OCI-LY3 (cell line): Measurements from ENCODE around the gene UGP2.

ENCODE experiments used
- H2AFZ ChIP-seq: fragments of 200-600, 300-600 bp; shearing (Covaris generic); 2 replicates; pipeline ENCODE4 v1.6.0; 2014; ENCODE audit warnings: antibody characterized with exemption, low read depth, low read length
- H3K27ac ChIP-seq: fragments of 200-600, 300-600 bp; sonication (generic); 2 replicates; pipeline ENCODE4 v1.5.1; 2014; ENCODE audit warnings: mild to moderate bottlenecking, low read length, moderate library complexity, mixed read lengths
- H3K27me3 ChIP-seq: fragments of 200-600, 300-600 bp; sonication (generic); 2 replicates; pipeline ENCODE4 v1.6.1; 2014; ENCODE audit warnings: low read depth, low read length, mixed read lengths
- H3K36me3 ChIP-seq: fragments of 200-600, 300-600 bp; sonication (generic); replicated peaks from 2 replicates; pipeline ENCODE3; 2014; ENCODE audit warnings: low read depth, low read length, mixed read lengths
- H3K4me1 ChIP-seq: fragments of 300-600, 200-600 bp; sonication (generic); 2 replicates; pipeline ENCODE4 v1.6.1; 2014; ENCODE audit warnings: low read length, mixed read lengths
- H3K4me2 ChIP-seq: fragments of 200-600, 300-600 bp; sonication (generic); 2 replicates; pipeline ENCODE4 v1.6.1; 2014; ENCODE audit warnings: low read length, mixed read lengths
- H3K4me3 ChIP-seq: fragments of 300-600, 200-600 bp; sonication (generic); 2 replicates; pipeline ENCODE4 v1.5.1; 2014; ENCODE audit warnings: antibody characterized with exemption, mild to moderate bottlenecking, low read length, moderate library complexity
- H3K79me2 ChIP-seq: fragments of 300-600, 200-600 bp; shearing (Covaris generic); 2 replicates; pipeline ENCODE4 v1.6.1; 2014; ENCODE audit warnings: mild to moderate bottlenecking, low read length, mixed read lengths
- H3K9ac ChIP-seq: fragments of 300-600, 200-600 bp; shearing (Covaris generic); 2 replicates; pipeline ENCODE4 v1.6.0; 2014; ENCODE audit warnings: mild to moderate bottlenecking, low read length, moderate library complexity
- H3K9me3 ChIP-seq: fragments of 200-600, 300-600 bp; shearing (Covaris generic); 2 replicates; pipeline ENCODE4 v1.6.1; 2014; ENCODE audit warnings: low read length, mixed read lengths; ENCODE audit not compliant: insufficient read depth
- H4K20me1 ChIP-seq: fragments of 200-600, 300-600 bp; sonication (generic); 2 replicates; pipeline ENCODE4 v1.6.1; 2016; ENCODE audit warnings: low read length, mixed read lengths; ENCODE audit not compliant: insufficient read depth
- CTCF ChIP-seq: fragments of 200-600, 300-600 bp; sonication (generic); IDR thresholded peaks from 2 replicates; pipeline ENCODE4 v1.5.1; 2014; ENCODE audit warnings: antibody characterized with exemption, low read length, low read depth
- EZH2phosphoT487 ChIP-seq: fragments of 200-600 bp; shearing (Covaris generic); IDR thresholded peaks from 2 replicates; pipeline ENCODE4 v1.6.1; 2018; ENCODE audit warnings: antibody characterized with exemption, mixed run types, low read depth

The UGP2 gene

GRCh38 chr2:63853527-63854310 lies 12.0 kb downstream of the UGP2 start:
- Histone ChIP-seq H3K4me2 (no peak overlapping the region), H3K27me3 (no peaks in the 10 kb centered on the region), H3K9ac (no peak overlapping the region), H3K9me3 (no peaks in the 10 kb centered on the region), H3K36me3 (peaks cover 8% of the 10 kb centered on the region), H3K4me1 (no peaks in the 10 kb centered on the region), H2AFZ (no peak overlapping the region), H3K79me2 (peaks cover 57% of the 10 kb centered on the region), H3K27ac (no peak overlapping the region), H3K4me3 (no peak overlapping the region), H4K20me1 (peaks cover 24% of the 10 kb centered on the region)
- no peak for TF ChIP-seq CTCF
- TF ChIP-seq EZH2phosphoT487 = no peak

- TF ChIP-seq EZH2phosphoT487 = no peak
- no peak for TF ChIP-seq CTCF
- Histone ChIP-seq H3K27me3 (no peaks in the 10 kb centered on the region), H3K9ac (no peak overlapping the region), H3K4me1 (no peaks in the 10 kb centered on the region), H3K4me3 (no peak overlapping the region), H3K9me3 (no peaks in the 10 kb centered on the region), H2AFZ (no peak overlapping the region), H3K4me2 (no peak overlapping the region), H3K36me3 (peaks cover 11% of the 10 kb centered on the region), H3K79me2 (peaks cover 40% of the 10 kb centered on the region), H3K27ac (no peak overlapping the region), H4K20me1 (peaks cover 14% of the 10 kb centered on the region)
Measured at GRCh38 chr2:63855418-63856302, 14.0 kb downstream of the UGP2 start.

- H2AFZ ChIP-seq = no peak overlapping the region
- H3K4me1 ChIP-seq = no peaks in the 10 kb centered on the region
- H3K9ac ChIP-seq = no peak overlapping the region
- TF ChIP-seq CTCF = no peak
- TF ChIP-seq EZH2phosphoT487 = no peak
- H3K4me2 ChIP-seq = no peak overlapping the region
- H3K9me3 ChIP-seq = no peaks in the 10 kb centered on the region
- no peak overlapping the region for H3K4me3 ChIP-seq
- H3K36me3 ChIP-seq = peaks cover 11% of the 10 kb centered on the region
- H4K20me1 ChIP-seq = peaks cover 12% of the 10 kb centered on the region
- no peaks in the 10 kb centered on the region for H3K27me3 ChIP-seq
- no peak overlapping the region for H3K27ac ChIP-seq
- H3K79me2 ChIP-seq = peaks cover 37% of the 10 kb centered on the region
Measured at GRCh38 chr2:63856303-63856603, 14.6 kb downstream of the UGP2 start.

GRCh38 chr2:63858291-63858690 lies 16.6 kb downstream of the UGP2 start:
- H3K4me1 ChIP-seq = no peaks in the 10 kb centered on the region
- H3K27me3 ChIP-seq = no peaks in the 10 kb centered on the region
- H3K27ac ChIP-seq = no peak overlapping the region
- H3K9ac ChIP-seq = no peak overlapping the region
- peaks cover 14% of the 10 kb centered on the region for H3K36me3 ChIP-seq
- no peak overlapping the region for H3K4me2 ChIP-seq
- H3K9me3 ChIP-seq = no peaks in the 10 kb centered on the region
- H2AFZ ChIP-seq = no peak overlapping the region
- no peak overlapping the region for H3K4me3 ChIP-seq
- peaks cover 17% of the 10 kb centered on the region for H3K79me2 ChIP-seq
- H4K20me1 ChIP-seq = 0 out of 2 replicates have a peak, but pooled peaks cover 4% of the 10 kb centered on the region
- no peak for TF ChIP-seq CTCF
- TF ChIP-seq EZH2phosphoT487 = no peak
